Measurements from ENCODE around the gene G0S2. TPM values are rescaled to one million over a fixed set of nuclear protein-coding genes. Genes with fewer than 3 reads are reported as not detected.

The G0S2 gene
- total and polyA plus RNA-seq, 2 of the 4 experiments (the other 2 are of a cell fraction) = 0.36 to 0.53 TPM

GRCh38 chr1:209628618-209629299 lies 46.5 kb upstream of the G0S2 start:
- no peak overlapping the region for H3K56ac ChIP-seq (ENCODE audit: extremely low read depth, insufficient read depth, low read length)
- no peaks in the 10 kb centered on the region for H3K27me3 ChIP-seq (ENCODE audit: control insufficient read depth, insufficient read depth, low read length)
- H4K20me1 ChIP-seq (ENCODE audit: insufficient read depth, low read length) = no peaks in the 10 kb centered on the region
- no peak for ATAC-seq (ENCODE audit: low read depth)
- no peaks in the 10 kb centered on the region for H3K79me1 ChIP-seq (ENCODE audit: low read depth in 1 of 2, low read length in 2 of 2)
- 100% methylated on average over 1 of the region's 7 CpGs; no CpG with 5 or more reads in 1 of the 2 experiments for WGBS, 2 experiments (ENCODE audit: extremely low coverage in 2 of 2, insufficient read length in 1 of 2)
- H3K9me1 ChIP-seq (ENCODE audit: insufficient read depth, low read length) = no peaks in the 10 kb centered on the region; the same call in 1 of the 2 replicates
- no peak overlapping the region for H2BK5ac ChIP-seq (ENCODE audit: low read depth, low read length, poor library complexity, severe bottlenecking)
- no peak overlapping the region for H2AK9ac ChIP-seq (replicated peaks; ENCODE audit: low read depth, low read length, poor library complexity)
- no peak overlapping the region for H3K4ac ChIP-seq (ENCODE audit: low read depth, low read length)
- H3K9me3 ChIP-seq (ENCODE audit: control insufficient read depth, insufficient read depth, low read length) = no peaks in the 10 kb centered on the region
- H3K4me2 ChIP-seq (ENCODE audit: low read depth, low read length) = no peak overlapping the region
- no peak overlapping the region for H3K23ac ChIP-seq (ENCODE audit: low read depth, low read length)
- no peak overlapping the region for H2AFZ ChIP-seq (replicated peaks; ENCODE audit: low read length, poor library complexity)
- TF ChIP-seq CHD1 (IDR thresholded peaks at IDR 0.05; ENCODE audit: low read depth, low read length) = no peak
- TF ChIP-seq MXI1 (IDR thresholded peaks at IDR 0.05; ENCODE audit: borderline replicate concordance, low read depth, low read length) = no peak
- TF ChIP-seq ELK1 (IDR thresholded peaks at IDR 0.05; ENCODE audit: borderline replicate concordance, low read depth, low read length) = no peak
- no peak for TF ChIP-seq CTCF (conservative IDR thresholded peaks at IDR 0.05; ENCODE audit: low read depth, low read length)
- TF ChIP-seq FOS (IDR thresholded peaks at IDR 0.05; ENCODE audit: low read depth, low read length) = no peak
- no peak for TF ChIP-seq CEBPB (IDR thresholded peaks at IDR 0.05; ENCODE audit: low read depth, low read length)
- TF ChIP-seq RFX5 (IDR thresholded peaks at IDR 0.05; ENCODE audit: low read depth, low read length) = no peak
- TF ChIP-seq POLR2A (IDR thresholded peaks at IDR 0.05; ENCODE audit: low read depth, low read length) = no peak
- no peak for TF ChIP-seq RAD21 (IDR thresholded peaks at IDR 0.05; ENCODE audit: low read length)
- no peak for TF ChIP-seq BHLHE40 (IDR thresholded peaks at IDR 0.05; ENCODE audit: low read depth, low read length)
- TF ChIP-seq MAZ (IDR thresholded peaks at IDR 0.05; ENCODE audit: borderline replicate concordance, low read depth, low read length) = no peak
- TF ChIP-seq MAFK (IDR thresholded peaks at IDR 0.05; ENCODE audit: low read depth, low read length) = no peak
- dilution Hi-C loops (cut with HindIII; ENCODE audit: low sequenced_read_pairs, unreplicated experiment) (no loop called here), in situ Hi-C loops (cut with MboI; ENCODE audit: low sequenced_read_pairs) (loop anchor here (5.0 kb wide), 1 partner anchor 51 kb away; no protein-coding TSS in a partner anchor), intact Hi-C loops (cut with micrococcal nuclease) (no loop called here)
- H3K14ac ChIP-seq (replicated peaks; ENCODE audit: low read depth, low read length) = no peak overlapping the region
- no peak overlapping the region for H3K4me3 ChIP-seq (ENCODE audit: insufficient read depth, low read depth, low read length)
- BruUV-seq (replicated peaks) = no TSS peak
- ChIA-PET CTCF (interaction anchor here (1.0 to 1.6 kb wide), 3 partner anchors 17 to 59 kb away, joined by 3 to 11 read pairs (median 3); no protein-coding TSS in a partner anchor), POLR2A (ENCODE audit: unreplicated experiment) (no interaction called here)
- no peak overlapping the region for H3K27ac ChIP-seq (ENCODE audit: insufficient read depth, low read length)
- H4K91ac ChIP-seq (ENCODE audit: insufficient read depth, low read depth, low read length) = no peak overlapping the region
- H2BK15ac ChIP-seq (ENCODE audit: low read depth, low read length) = no peak overlapping the region
- no peak overlapping the region for H4K8ac ChIP-seq (ENCODE audit: low read depth in 2 of 2, low read length in 2 of 2)
- no peak for DNase-seq
- no peak overlapping the region for H2BK20ac ChIP-seq (ENCODE audit: low read depth, low read length)
- H3K4me1 ChIP-seq (ENCODE audit: control insufficient read depth, insufficient read depth, low read length) = no peaks in the 10 kb centered on the region; the same call in none of the 2 replicates
- H2AK5ac ChIP-seq (ENCODE audit: low read depth, low read length) = no peak overlapping the region
- H3K36me3 ChIP-seq (ENCODE audit: control insufficient read depth, insufficient read depth, low read length) = no peaks in the 10 kb centered on the region
- no peak overlapping the region for H3K9ac ChIP-seq (ENCODE audit: low read depth, low read length)
- no peak overlapping the region for H4K5ac ChIP-seq (ENCODE audit: low read depth, low read length)
- no peak overlapping the region for H3K18ac ChIP-seq (ENCODE audit: low read depth, low read length)
- H2BK120ac ChIP-seq (ENCODE audit: low read depth, low read length) = no peak overlapping the region
